Renal cortex interstitium (tissue), 11 donors: ENCODE measurements around the gene KCTD1. TPM values are rescaled to one million over a fixed set of nuclear protein-coding genes. Genes with fewer than 3 reads are reported as not detected.

Source experiments
- DNase-seq, 11 donors: peaks; one replicate each; pipeline ENCODE4 v3.0.0-alpha.2; 2013; ENCODE audit warnings: low read depth in 9 of 11, low spot score in 4 of 11; ENCODE audit errors: extremely low read depth in 1 of 11
- polyA plus RNA-seq, 3 donors: library from polyadenylated mRNA; unstranded; fragments of 120-200 nt; gene quantifications; one replicate each; pipeline ENCODE4 v1.2.1, GENCODE V29; 2013; ENCODE audit not compliant: insufficient read length in 3 of 3

Gene KCTD1
- polyA plus RNA-seq, 3 donors: 70.2 to 77.7 (median 71.3) TPM

DNA sequence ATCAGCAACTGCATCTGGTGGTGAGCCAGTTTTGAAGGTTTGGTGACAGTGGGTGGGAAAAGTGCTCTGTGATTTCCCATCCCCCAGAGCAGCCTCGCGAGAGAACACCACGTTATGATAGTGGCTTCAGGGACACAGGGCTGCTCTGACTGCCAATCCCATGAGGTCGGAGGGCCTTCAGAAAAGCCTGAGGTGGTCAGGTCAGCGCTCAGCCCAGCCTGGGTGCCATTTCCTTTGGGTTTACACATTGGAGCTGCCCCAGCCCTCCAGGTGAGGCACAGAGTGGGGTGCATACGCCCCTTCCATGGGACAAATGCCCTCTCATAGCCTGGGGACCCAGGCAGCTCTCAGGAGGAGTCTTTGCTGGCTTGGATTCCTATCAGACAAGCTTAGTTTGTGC, 126.8 kb downstream of the KCTD1 start:
- DNase-seq: no peak

DNA sequence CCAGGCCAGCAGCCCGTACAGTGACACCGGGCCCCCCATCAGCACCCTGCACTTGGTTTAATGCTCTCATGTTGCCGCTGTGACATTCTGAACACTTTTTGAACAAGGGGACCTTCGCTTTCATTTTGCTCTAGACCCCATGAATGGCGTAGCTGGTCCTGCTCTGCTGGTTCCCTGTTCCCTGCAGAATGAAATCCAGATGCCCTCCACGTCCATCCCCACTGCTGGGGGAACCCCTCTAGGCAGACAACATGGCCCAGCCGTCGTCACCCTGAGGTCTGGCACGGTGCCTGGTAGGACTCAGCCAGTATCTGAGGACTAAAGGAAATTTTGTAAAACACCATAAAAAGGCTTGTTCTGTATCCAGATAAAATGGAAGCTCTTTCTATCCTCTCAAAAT, 128.6 kb downstream of the KCTD1 start:
- no peak for DNase-seq

DNA sequence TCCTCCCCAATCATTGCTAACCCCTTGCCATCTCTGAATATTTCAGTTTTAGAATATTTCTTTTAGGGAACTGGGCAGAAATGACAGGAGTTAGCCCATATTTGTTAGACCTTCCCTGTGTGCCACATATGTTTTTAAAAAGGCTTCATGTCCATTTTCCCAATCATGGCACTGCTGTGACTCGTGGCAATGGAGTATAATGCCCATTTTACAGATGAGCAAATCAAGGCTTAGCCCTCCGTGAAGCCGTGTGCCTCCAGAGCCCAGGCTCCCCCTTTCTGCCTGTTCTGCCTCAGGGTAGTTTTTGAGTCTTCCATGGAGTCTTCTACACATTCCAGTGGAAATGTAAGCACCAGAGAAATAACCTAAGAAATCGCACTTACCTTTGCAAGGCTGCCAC, 130.1 kb downstream of the KCTD1 start:
- no peak for DNase-seq

DNA sequence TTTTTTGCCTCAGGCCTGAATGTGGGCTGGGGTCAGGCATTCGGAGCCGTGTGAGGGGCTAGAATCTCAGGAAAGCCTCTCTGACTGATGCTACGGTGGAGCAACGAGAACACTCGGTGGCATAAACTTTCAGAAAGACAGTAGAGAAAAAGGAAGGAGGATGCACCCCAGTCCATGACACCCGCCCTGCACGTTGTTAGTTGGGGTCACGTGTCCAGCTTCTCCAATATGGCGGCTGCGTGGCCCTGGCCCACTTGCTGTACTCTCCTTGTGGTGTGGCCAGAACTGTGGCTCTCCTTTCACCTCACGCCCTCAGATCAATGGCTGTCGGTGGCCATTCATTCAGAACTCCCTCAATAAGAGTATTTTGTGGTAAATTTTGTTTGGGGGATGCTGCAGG, 131.2 kb downstream of the KCTD1 start:
- no peak for DNase-seq

DNA sequence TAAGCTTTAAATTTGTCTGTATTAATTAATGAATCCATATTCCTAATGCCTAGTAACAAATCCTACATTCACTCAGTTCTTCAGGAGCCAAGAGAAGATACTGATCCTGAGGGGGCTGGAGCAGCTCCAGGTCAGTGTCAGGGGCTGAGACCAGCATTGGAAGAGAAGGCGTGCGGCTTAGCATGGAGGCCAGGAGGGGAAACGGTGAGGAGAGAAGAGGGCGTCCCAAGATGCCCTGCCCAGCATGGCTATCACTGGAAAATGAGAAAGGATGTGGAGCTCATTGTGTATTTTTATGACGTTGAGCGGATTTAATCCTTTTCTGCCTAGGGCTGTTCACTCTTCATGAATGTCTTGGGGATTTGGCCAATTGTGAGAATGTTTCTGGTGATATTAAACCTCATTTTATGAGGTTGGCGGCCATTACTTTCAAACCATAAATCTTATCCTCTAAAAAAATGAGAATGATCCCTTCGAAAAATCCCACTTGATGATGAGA, 131.7 kb downstream of the KCTD1 start:
- no peak for DNase-seq

DNA sequence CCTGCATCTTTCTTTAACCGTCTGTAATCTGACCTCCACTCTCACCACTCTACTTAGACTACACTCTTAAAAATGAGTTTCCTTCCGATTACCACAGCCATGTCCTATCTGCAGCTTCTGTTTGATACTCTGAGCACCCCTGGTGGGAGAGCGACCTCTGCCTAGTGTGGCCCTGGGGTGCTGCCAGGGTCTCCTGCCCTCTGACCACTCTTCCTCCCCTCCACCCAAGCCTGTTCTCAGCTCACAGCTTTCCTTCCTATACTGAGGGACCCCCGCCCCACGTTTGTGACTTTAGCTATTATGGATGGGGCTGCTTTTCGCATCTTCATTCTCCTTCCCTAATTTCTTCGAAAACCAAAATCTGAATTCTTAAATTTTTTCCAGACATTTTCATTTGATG, 132.7 kb downstream of the KCTD1 start:
- DNase-seq: no peak

DNA sequence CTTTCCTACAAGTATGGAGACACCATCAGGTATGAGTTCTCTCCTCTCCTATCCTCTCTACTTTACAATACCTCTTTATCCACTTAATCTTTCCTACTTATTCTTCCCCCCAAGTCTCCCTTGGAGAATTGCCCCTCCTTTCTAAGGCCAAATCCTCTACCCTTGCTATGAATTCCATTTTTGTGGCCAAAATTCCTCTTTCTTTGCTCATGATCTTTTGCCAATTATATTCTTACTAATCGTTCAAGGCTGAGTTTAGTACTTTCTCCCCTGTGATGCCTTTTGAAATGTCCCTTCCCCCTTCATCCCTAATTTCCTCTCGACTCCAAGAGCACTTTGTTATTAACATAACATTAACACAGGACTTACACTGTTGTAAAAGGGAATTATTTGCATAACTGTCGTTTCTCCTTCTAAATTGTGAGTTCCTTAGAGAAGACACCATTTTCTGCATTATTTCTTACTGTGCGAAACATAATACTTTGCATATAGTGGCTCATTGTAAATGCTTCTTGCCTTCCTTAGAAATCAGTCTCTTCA, 133.4 kb downstream of the KCTD1 start:
- DNase-seq: no peak

DNA sequence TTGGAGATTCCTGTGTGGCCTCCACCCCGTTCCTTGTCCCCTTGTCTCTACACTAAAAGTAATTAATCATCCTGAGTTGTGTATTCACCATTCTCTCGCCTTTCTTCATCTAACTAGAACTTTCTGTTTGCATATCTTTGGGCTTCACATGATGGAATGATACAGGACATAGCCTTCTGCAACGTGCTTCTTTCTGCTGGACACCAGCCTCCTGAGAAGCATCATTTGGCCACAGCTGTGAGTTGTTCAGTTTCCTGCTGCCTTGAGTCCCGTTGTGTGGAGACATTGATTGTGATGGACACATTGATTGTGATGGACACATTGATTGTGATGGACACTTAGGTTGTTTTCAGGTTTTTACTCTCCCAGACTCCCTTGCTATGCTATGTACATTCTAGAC, 139.3 kb downstream of the KCTD1 start:
- DNase-seq: no peak

DNA sequence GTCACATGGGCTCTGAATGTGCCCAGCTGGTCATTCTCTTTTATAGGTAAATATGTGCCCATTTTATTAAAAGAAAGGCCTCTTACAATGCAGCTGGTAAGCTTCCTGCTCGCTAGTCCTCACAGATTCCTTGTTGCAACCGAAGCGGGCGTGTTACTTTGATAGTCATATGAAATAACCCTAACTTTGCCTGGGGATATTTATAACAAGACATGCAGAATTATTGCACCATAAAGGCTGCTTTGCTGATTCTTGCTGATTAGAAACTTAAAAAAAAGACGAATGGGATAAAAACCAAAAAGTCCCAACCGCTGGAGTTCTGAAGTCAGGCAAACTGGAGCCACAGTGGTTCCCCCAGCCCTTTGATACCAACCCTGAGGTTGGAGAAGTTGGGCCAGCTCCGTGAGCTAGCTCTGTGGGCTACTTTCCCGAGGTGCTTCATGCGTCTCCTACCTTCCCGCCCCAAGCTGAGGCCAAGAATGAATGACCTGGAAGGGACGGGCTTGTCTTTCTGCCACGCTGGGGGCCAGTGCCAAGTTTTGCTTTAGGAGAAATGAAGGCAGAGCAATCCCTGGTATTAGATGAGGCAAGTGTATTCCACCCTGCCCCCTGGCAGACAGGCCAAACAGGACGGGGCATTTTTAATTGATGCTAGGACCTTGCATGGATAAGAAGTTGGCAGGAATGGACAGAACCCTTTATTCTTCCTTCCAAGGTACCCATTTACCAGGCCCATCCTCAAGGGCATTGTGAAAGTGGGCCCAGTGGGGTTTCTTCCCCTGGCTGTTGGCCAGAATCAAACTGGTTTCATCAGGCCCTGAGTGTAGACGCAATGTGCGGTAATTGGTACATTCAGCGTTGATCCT, 140.4 kb downstream of the KCTD1 start:
- DNase-seq: no peak

DNA sequence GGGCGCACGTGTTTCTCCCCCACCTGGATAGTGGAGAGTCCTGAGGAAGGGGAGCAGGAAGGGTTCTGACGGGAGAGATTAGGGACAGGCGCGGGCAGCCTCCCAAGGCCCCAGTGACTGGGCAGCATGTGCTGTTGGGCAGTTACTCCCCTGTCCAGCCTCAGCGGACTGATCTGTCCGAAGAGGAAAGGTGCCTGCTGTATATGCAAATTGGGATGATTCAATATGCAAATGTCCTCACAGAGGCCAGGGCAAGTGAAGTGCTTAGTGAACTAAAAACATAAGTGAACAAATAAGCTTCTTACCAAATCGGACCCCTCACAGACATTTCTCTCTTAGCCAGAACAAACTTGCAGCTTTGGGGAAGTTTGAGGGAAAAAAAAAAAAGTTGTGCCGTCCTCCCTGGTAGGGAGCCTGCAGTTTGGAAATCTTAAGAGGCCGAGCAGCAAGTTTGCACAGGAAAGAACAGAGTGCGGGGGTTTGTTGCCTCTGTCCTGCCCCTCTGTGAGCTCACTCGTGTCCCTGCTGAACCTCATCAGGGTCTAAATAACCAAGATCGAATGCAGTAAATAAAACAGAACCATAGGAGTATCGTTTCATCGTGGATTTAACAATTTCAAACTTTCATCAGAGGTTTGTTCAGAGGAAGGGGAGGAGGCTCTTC, 141.4 kb downstream of the KCTD1 start:
- no peak for DNase-seq

DNA sequence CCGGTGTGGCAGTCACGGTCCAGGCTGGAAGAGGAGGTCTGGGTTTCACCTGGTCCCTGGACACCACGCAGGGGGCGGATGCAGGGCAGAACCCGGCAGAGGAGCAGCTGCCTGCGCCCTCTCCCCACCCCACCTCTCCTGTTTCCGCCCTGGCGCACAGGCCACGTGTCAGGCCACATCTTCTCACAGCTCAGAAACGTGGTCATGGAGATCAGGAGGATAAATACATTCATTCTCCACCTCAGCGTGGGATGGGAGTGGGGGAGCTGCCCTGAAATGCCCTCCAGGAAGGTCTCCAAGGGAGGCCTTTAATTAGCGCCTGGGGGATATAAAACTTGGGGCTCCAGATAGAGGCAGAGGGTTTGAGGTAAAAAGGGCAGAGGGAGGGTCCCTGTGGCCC, 142.0 kb downstream of the KCTD1 start:
- no peak for DNase-seq

DNA sequence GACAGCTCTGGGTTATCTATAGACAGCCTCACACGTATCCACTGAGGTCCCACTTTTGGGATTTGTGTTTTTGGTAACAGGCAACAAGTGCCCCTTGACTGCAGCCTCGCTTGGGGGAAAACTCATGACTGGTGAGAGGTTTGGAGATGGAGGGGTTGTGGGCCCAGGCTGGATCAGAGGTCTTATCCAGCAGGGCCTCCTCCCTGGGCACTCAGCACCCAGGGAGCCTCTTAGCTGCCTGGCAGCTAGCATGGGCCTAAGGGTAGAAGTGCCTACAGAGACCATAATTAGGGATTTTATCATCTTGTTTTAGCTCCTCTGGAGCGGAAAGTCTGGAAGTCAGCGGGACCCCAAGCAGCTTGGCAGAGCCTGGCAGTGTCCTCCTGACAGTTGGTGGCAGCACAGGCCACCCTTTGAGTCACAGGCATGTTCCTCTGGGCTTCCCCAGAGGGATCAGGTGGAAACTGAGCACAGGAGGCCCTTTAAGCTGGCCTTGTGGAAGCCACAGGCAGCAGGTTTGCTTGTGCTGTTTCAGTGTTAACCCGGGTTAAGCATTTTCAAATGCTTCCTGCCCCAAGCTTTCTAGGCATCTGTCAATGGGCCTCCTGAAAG, 143.1 kb downstream of the KCTD1 start:
- peak in 1 of 11 donors; percentile 37 for DNase-seq
